GM18520 (cell line): ENCODE results near the gene HIVEP1.

Experiments used
- ATAC-seq: cut with Tn5 transposase; IDR thresholded peaks from one replicate; pipeline ENCODE4 v1.9.1; 2021; ENCODE audit not compliant: unreplicated experiment

Gene HIVEP1

DNA sequence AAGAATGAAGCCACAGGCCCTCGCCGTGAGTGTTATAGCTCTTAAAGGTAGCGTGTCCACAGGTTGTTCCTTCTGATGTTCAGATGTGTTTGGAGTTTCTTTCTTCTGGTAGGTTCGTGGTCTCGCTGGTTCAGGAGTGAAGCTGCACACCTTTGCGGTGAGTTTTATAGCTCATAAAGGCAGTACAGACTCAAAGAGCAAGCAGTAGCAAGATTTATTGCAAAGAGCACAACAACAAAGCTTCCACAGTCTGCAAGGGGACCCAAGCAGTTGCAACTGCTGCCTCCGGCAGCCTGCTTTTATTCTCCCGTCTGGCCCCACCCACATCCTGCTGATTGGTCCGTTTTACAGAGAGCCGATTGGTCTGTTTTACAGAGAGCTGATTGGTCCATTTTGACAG, 5.2 kb downstream of the HIVEP1 start:
- no peak for ATAC-seq

DNA sequence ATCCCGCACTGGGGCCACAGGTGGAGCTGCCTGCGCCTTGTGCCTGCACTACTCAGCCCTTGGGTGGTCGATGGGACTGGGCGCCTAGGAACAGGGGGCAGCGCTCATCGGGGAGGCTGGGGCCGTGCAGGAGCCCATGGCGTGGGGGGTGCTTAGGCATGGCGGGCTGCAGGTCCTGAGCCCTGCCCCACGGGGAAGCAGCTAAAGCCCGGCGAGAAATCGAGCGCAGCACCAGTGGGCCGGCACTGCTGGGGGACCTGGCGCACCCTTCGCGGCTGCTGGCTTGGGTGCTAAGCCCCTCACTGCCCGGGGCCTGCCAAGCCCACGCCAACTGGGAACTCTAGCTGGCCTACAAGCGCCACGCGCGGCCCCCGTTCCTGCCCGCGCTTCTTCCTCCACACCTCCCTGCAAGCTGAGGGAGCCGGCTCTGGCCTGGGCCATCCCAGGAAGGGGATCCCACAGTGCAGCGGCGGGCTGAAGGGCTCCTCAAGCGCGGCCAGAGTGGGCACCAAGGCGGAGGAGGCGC, 5.8 kb downstream of the HIVEP1 start:
- no peak for ATAC-seq

DNA sequence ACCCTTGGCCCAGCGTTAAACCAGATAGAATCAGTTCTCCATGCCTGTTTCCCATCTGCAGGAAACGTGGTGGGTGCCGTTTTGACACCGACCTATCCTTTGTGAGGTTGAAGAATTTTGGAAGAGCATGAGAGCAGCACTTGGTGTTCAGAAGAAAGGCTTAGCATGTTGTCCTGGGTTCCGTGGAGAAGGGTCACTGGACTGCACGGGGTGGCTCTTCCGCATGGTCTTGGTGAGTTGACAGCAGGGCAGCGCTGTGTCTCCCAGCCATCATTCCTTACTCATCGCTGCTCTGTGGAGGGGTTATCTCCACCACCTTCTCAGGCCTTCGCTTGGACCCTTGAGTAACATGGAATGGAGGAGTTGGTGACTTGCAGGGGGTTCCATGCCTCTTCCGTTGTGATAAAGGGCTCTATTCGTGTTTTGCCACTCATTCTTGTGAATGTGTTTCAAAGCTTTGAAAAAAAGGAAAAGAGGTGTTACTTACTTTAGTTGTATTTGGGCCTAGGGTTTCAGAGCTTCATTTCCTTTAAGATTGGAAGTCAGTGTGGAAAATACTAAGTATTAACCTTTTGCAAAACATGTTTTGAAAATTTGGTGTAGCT, 8.2 kb downstream of the HIVEP1 start:
- ATAC-seq = no peak

DNA sequence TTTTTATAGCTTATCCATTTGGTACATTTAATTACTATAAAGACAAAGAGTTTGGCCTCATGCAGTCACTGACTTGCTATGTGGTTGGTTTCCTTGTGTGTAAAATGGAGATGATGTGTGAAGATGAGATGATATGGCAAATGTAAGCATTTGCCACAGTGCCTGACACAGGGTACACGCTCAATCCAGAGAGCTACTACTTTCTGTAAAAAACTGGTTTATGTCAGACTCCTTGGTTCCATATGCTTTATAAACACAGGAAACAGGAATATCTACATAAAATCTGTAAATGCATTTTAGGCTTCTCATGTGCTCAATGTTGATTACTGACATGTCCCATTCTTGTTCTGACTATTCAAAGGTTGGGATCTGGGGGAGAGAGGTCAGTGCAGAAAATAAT, 10.4 kb downstream of the HIVEP1 start:
- no peak for ATAC-seq

DNA sequence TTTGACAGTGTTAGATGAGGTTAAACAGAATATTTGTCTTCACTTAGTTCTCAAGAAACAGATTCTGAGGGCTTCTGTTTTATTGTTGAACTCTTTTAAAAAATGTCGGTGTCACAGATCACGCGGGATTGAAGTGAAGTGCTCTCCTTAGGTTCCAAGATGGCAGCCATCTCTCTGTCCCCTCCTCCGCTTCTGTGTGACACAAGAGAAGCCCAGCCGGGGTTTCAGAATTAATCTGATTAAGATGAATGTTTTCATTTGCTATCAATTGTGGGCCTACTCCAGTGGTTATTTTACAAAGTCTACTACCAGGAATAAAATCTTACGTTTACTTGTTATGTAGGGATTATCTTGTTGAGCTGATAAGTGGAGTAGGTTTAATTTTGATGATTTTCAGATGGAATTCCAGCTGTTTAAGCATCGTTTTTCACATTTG, 10.9 kb downstream of the HIVEP1 start:
- ATAC-seq = no peak

DNA sequence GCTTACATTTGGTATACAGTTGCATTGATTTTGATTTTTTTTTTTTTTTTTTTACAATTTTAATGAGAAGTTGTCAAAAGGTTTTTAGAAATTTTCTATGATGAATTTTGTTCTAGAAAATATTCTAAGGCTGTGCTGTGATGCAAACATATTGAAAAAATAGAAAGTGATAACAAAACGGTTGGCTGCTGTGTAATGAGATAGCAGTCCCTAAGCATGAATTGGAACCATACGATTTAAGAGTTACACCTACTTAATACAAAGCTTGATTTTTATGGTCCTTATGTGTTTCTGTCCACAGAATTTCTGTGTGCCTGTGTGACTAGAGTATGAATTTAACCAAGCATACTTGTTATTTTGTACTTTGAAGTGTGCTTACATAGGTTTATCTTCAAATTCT, 12.1 kb downstream of the HIVEP1 start:
- ATAC-seq = no peak

DNA sequence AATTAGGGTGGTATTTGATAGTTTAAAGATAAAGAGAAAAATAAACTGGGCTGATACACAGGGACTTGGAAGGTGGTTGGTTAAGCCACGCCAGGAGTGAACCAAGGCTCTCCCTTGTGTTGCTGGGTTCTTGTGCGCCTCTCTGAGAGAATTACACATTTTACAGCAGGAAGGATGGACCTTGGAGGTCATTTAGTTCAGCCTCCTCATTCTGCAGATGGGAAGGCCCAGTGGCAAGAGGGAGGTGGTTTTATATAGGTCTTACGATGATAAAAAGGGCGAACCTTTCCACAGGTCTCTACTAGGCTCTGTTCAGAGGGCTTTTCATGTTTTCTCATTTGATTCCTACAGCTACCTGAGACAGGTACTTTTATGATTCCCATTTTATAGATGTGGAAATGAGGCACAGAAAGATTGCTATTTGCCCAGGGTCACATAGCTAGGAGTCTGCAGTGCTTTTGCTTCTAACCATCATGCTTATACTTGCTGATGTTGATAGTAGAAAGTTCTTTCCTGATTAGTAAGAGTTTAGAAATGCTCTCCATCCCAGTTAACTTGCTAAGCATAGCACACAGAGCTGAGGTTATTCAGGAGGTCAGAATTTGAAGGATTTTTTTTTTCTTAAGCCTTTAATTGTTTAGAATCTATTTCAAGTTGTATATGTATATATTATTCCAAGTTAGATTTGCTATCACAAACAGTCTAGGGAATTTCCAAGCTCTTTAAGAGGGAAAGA, 12.8 kb downstream of the HIVEP1 start:
- no peak for ATAC-seq

DNA sequence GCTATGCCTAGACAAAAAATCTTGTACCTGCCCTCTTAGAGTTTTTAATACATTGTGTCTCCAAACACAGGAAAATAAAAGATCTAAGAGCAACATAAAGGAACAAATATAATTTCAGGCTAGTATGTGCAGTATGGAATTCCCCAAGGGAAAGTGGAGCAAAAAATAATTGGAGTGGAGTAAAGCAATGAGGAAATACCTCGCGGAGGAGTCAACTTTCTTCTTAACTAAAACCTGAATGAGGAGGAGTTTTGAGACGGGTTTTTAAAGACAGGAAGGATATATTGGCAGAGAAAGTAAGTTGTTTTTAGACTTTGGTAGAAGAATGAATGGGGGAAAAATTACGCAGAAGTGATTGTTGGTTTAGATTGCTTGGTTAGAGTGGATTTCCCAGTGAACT, 14.0 kb downstream of the HIVEP1 start:
- no peak for ATAC-seq

DNA sequence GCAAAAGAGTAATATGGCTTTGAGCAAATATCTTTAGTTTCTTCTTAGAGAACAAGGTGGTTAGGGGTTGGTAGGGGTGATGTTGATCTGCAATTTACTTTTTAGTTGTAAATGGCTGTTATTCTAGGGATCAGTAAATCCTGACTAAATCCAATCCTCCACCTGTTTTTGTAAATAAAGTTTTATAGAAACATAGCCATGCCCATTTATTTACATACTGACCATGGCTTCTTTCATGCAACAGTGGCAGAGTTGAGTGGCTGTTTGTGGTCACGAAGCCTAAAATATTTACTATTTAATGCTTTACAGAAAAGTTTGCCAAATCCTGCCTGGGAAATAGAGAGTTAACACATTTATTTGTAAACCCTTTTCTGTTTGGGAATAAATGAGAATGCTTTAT, 14.7 kb downstream of the HIVEP1 start:
- no peak for ATAC-seq

DNA sequence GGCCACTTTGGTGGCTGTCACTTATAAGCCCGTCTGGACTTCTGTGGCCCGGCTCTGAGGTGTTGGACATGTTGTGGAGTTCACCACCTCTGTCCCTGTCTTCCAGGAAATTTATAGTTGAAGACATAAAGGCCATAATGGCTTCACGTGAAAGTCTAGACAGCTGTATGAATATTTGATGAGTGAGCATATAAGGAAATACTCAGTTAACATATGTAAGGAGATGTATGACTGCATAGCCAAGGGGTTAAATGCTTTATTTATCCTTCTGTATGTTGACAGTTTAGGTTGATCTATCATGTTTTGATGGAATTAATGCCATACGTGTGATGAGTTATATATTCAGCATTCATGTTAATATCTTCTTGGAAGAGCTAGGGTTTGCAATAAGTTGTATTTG, 16.1 kb downstream of the HIVEP1 start:
- ATAC-seq = no peak

DNA sequence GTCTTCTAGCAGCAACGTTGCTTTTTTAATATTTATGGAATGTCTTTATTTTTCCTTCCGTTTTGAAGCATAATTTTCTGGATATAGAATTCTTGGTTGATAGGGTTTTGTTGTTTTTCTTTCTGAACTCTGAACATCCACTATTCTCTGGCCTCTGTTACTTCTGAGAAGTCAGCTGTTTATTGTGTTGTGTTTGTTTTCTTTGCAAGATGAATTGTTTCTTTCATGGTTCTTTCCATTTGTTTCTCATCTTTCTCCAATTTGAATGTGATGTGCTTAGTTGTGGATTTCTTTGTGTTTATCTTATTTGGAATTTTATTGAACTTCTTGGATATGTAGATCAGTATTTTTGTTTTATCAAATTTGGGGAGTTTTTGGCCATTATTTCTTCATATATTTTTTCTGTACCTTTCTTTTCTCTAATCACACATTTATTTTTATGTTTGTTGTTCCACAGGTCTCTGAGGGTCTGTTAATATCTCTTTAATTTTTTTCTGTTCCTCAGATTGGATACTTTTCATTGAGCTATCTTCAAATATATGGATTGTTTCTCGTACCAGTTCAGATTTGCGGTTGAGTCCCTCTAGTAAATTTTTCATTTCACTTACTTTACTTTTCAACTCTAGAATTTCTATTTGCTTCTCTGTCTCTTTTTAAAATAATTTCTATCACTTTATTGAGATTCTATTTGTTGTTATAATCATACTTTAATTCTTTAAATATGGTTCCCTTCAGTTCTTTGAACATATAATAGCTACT, 18.0 kb downstream of the HIVEP1 start:
- no peak for ATAC-seq

DNA sequence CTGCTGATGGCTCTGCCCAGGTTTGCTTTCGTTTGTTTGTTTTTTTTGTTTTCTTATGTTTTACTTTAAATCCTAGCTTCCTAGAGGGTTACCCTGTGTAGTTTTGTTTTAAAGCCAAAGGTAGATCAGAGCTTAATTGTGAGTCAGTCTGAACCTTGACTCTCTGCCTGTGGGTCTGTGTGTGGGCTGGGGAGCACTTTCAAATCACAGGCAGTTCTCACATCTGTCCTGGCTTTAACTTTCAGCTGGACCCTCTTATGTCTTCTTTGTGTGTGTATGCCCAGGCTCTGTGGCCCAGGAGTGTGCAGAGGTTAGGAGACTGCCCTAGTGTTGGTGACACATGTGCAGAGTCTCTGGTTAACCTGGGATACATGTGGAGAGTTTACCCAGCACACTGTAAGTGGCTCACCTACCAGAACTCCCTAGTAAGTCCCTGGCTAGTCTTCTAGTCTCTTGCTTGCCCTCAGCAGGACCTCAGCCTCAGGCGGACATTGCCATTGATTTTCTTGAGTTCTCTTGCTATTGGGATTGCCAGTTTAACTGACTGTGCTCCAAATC, 19.0 kb downstream of the HIVEP1 start:
- no peak for ATAC-seq

DNA sequence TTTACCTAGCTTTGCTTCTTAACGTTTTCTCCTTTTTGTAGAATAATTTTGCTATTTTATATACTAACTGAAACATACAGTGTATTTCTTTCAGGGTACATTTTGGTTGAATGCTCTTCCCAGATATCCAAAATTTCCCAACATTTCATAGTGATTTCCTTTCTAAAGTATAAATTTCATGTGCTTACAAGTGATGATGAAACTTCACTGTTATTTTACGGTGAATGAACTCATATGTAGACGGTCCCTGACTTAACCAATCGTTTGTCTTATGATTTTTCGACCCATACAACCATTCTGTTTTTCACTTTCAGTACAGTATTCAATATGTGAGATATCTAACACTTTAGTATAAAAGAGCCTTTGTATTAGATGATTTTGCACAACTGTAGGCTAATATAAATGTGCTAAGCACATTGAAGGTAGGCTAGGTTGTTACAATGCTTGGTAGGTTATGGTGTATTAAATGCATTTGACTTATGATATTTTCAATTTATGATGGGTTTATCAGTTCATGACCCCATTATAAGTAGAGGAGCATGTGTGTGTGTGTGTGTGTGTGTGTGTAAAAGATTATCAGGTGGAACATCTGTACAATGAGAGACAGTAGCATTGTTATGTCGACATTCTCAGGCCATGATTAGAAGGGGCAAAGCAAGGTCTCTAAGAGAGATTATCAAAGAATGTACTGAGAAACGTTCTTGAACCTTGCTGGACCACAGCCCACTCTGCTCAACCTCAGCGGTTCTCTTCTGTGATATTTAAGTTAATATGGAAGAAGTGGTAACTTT, 20.9 kb downstream of the HIVEP1 start:
- no peak for ATAC-seq

DNA sequence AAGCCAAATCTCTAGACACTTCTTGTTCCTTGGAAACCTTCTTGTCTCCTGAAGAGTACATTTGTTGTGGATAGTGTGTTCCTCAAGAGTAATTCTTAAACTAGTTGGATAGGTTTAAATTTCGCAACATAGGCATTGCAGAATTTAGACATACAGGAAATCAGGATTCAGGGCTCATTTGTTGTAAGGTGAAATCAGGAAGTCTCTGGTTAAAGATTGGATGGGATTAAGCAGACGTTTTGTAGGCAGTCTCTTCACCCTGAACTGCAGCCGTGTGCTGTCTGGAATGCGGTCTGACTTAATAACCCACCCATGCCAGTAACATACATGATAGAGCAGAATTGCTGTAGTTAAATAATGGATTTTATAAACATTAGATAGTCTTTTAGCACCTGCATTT, 21.7 kb downstream of the HIVEP1 start:
- ATAC-seq = no peak

DNA sequence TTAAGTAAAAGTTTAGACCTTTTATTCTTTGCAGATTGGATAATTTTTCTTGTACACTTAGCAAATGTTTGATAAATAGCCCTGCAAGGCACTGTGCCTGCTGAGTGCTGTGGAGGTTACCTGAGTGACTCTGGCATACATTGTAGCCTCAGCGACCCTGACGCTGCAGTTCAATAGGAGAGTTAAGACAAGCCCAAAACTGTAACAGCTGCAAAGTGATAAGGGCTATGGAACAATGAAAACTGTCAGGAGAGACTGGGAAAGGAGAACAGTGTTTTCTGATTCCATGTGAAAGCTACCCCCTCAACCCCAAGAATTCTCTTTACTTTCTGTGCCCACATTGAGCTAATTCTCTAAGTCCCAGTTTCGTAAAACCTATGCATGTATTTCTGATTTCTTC, 22.2 kb downstream of the HIVEP1 start:
- no peak for ATAC-seq

DNA sequence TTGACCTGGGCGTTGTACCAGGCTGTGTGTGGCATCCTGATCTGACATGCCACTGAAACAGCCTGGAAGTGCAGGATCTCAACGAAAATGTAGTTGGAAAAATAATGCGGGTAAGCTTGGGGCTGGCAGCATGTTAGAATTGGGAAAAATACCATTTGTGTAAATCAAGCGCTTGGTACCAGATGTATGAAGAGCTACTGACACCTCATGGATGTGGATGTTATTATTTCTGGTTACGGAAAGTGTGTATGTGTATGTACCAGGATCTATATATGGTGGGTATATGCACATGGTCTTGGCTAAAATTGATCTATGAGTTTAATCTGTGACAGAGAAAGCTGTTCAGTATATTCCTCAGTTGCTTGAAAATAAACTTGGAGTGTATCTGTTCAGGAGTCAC, 22.7 kb downstream of the HIVEP1 start:
- no peak for ATAC-seq

DNA sequence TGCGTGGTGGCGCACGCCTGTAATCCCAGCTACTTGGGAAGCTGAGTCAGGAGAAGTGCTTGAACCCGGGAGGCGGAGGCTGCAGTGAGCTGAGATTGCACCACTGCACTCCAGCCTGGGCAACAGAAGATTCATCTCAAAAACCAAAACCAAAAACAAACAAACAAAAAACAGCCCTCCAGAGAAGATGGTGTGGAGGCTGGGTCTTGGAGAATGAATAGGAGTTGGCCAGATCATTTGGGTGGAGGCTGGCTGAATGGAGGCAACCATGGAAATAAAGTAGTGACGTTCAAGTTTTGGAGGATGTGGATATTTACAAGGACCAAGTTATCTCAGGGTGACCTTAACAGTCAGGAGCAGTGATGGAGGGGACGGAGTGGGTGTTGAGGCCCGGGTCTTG, 24.7 kb downstream of the HIVEP1 start:
- no peak for ATAC-seq

DNA sequence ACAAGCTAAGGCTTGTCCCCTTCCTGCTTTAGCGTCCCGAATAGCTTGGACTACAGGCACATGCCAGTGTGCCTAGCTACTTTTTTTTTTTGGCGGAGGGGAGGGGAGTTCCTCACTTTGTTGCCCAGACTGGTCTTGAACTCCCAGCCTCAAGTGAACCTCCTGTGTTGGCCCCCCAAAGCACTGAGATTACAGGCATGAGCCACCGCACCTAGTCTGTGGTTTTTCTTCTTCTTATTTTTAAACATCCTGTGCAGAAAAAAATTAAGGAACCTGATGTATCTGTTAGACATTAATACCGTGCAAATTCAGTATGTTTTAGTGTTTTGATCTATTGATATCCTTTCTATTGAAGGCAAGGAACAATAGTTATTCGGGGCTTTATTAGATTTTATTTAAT, 25.7 kb downstream of the HIVEP1 start:
- ATAC-seq = no peak

DNA sequence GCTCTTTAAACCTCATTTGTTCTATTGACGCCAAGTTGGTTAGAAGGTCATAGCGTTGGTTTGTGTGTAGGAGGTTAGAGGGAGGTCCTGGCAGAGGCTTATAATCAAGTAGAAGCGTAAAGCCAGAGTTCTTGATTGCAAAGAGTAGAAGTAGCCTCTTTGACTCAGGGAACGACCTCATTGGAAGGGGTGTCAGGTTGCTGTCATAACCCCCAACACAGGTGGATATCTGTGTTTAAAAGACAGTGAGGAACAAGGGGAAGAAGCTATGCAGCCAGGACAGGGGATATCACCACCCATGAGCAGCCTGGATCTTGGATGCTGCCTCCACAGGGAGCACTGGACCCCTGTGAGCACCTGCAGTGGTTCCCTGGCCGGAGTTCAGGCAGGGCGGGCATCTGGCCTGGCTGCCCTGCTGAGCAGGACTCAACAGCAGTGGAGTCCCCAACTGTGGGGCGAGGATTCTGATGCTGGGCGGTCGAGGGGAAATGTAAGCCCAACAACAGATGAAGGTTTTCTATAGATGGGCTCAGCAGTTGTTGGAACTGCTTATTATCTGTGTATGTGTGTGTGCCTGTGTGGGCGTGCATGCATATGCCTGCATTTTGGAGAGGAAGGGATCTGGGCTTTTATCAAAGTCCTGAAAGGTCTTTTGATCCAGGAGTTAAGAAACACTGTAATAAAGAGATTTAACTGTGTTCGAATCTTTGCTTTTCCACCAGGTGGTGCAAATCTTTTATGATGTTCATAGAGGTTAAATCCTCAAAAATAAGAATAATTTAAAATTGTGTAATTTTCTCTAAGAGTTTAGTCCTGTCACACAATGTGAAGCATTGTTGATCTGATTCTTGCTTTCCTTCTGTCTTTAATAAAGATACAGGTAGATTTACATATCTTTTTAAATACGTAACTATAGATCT, 27.7 kb downstream of the HIVEP1 start:
- ATAC-seq = no peak

DNA sequence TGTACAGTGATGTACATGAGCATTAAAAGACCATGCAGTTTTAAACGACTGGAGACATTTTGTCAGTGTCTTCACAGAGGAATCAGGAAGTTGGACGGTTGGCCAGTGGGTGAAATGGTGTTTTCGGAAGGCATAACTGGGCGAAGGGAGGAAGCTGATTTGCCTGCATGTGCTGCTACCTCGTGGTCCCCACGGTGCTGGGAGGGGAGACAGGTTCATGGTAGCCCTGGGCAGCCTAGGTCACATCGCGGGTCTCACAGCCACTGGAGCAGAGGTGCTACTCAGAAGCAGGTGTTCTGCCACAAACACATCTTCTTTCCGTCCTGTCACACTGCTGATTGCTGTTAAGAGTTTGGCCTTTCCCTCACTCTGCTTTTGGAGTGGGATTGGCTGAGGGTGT, 35.2 kb downstream of the HIVEP1 start:
- ATAC-seq = peak; percentile 24
